DOHH2 (cell line): Measurements from ENCODE around the gene GOLGA6L10.

ENCODE experiments used
- H3F3A ChIP-seq: fragments of 200-600 bp; sonication (generic), shearing (Covaris generic); 2 replicates; pipeline ENCODE4 v1.6.0; 2016; ENCODE audit warnings: antibody characterized with exemption, mild to moderate bottlenecking; ENCODE audit not compliant: control insufficient read depth, insufficient read depth
- H3K27ac ChIP-seq: fragments of 200-600 bp; sonication (generic); 2 replicates; pipeline ENCODE4 v1.5.1; 2014; ENCODE audit warnings: low read depth, mild to moderate bottlenecking, low read length, moderate library complexity
- H3K27me3 ChIP-seq: fragments of 200-600 bp; sonication (generic); 2 replicates; pipeline ENCODE4 v1.6.1; 2014; ENCODE audit warnings: mild to moderate bottlenecking, low read length, mixed read lengths; ENCODE audit not compliant: control insufficient read depth
- H3K36me3 ChIP-seq: fragments of 200-600 bp; sonication (generic); 2 replicates; pipeline ENCODE4 v1.6.1; 2014; ENCODE audit warnings: mild to moderate bottlenecking, low read length, moderate library complexity, mixed read lengths; ENCODE audit not compliant: control insufficient read depth
- H3K4me1 ChIP-seq: fragments of 200-600 bp; sonication (generic); 2 replicates; pipeline ENCODE4 v1.6.1; 2014; ENCODE audit warnings: mild to moderate bottlenecking, low read length, mixed read lengths; ENCODE audit not compliant: control insufficient read depth
- H3K4me2 ChIP-seq: fragments of 200-600 bp; sonication (generic); 2 replicates; pipeline ENCODE4 v1.6.0; 2014; ENCODE audit warnings: mild to moderate bottlenecking, low read length, moderate library complexity
- H3K4me3 ChIP-seq: fragments of 200-600 bp; sonication (generic); 2 replicates; pipeline ENCODE4 v1.5.1; 2014; ENCODE audit warnings: mild to moderate bottlenecking, low read length, mixed read lengths
- H3K79me2 ChIP-seq: fragments of 200-600 bp; sonication (generic); 2 replicates; pipeline ENCODE4 v1.6.1; 2014; ENCODE audit warnings: mild to moderate bottlenecking, low read length, mixed read lengths; ENCODE audit not compliant: control insufficient read depth
- H3K9me2 ChIP-seq: fragments of 200-600 bp; sonication (generic); replicated peaks from 2 replicates; pipeline ENCODE4 v1.6.1; 2014; ENCODE audit warnings: mild to moderate bottlenecking, low read length, mixed read lengths; ENCODE audit not compliant: control insufficient read depth
- H3K9me3 ChIP-seq: fragments of 200-600 bp; sonication (generic); 2 replicates; pipeline ENCODE4 v1.6.1; 2014; ENCODE audit warnings: antibody characterized with exemption, low read length, mixed read lengths; ENCODE audit not compliant: control insufficient read depth, insufficient read depth
- H4K20me1 ChIP-seq: fragments of 200-600 bp; sonication (generic); 2 replicates; pipeline ENCODE4 v1.6.0; 2014; ENCODE audit warnings: low read depth, mild to moderate bottlenecking, antibody characterized with exemption, low read length, moderate library complexity; ENCODE audit not compliant: control insufficient read depth, insufficient read depth
- CTCF ChIP-seq: fragments of 200-600 bp; sonication (generic); IDR thresholded peaks from one replicate; pipeline ENCODE4 v1.5.1; 2014; ENCODE audit warnings: antibody characterized with exemption, mild to moderate bottlenecking, low read depth, low read length; ENCODE audit not compliant: poor library complexity, severe bottlenecking
- EZH2phosphoT487 ChIP-seq: fragments of 200-600 bp; sonication (generic); IDR thresholded peaks from 2 replicates; pipeline ENCODE4 v1.6.1; 2017; ENCODE audit warnings: borderline replicate concordance, mild to moderate bottlenecking, antibody characterized with exemption, low read length, moderate library complexity, mixed read lengths

GOLGA6L10 gene

GRCh38 chr15:82307714-82308081 lies 41.6 kb downstream of the GOLGA6L10 start:
- no peak overlapping the region for H3K27ac ChIP-seq
- no peak overlapping the region for H3K4me3 ChIP-seq
- no peak overlapping the region for H3K4me2 ChIP-seq
- no peaks in the 10 kb centered on the region for H3K9me2 ChIP-seq
- no peaks in the 10 kb centered on the region for H4K20me1 ChIP-seq
- peaks cover 2% of the 10 kb centered on the region; the same call in 1 of the 2 replicates for H3K27me3 ChIP-seq
- H3F3A ChIP-seq: no peaks in the 10 kb centered on the region
- no peaks in the 10 kb centered on the region for H3K9me3 ChIP-seq
- TF ChIP-seq EZH2phosphoT487: no peak
- TF ChIP-seq CTCF: no peak
- no peaks in the 10 kb centered on the region for H3K4me1 ChIP-seq
- no peaks in the 10 kb centered on the region for H3K79me2 ChIP-seq
- no peaks in the 10 kb centered on the region for H3K36me3 ChIP-seq

- H4K20me1 ChIP-seq: no peaks in the 10 kb centered on the region
- peaks cover 2% of the 10 kb centered on the region; the same call in 1 of the 2 replicates for H3K27me3 ChIP-seq
- no peaks in the 10 kb centered on the region for H3F3A ChIP-seq
- H3K79me2 ChIP-seq: no peaks in the 10 kb centered on the region
- no peaks in the 10 kb centered on the region for H3K9me3 ChIP-seq
- no peak overlapping the region for H3K4me2 ChIP-seq
- no peak overlapping the region for H3K27ac ChIP-seq
- no peaks in the 10 kb centered on the region for H3K4me1 ChIP-seq
- no peaks in the 10 kb centered on the region for H3K9me2 ChIP-seq
- no peaks in the 10 kb centered on the region for H3K36me3 ChIP-seq
- TF ChIP-seq CTCF: no peak
- TF ChIP-seq EZH2phosphoT487: no peak
- no peak overlapping the region for H3K4me3 ChIP-seq
Measured at GRCh38 chr15:82306791-82307713, 42.2 kb downstream of the GOLGA6L10 start.

GRCh38 chr15:82305621-82306048 lies 43.6 kb downstream of the GOLGA6L10 start:
- Histone ChIP-seq H3K4me2 (no peak overlapping the region), H4K20me1 (no peaks in the 10 kb centered on the region), H3K36me3 (no peaks in the 10 kb centered on the region), H3K9me2 (no peaks in the 10 kb centered on the region), H3K4me1 (no peaks in the 10 kb centered on the region), H3K4me3 (no peak overlapping the region), H3K9me3 (no peaks in the 10 kb centered on the region), H3F3A (no peaks in the 10 kb centered on the region), H3K27me3 (peaks cover 2% of the 10 kb centered on the region; the same call in 1 of the 2 replicates), H3K79me2 (no peaks in the 10 kb centered on the region), H3K27ac (no peak overlapping the region)
- TF ChIP-seq EZH2phosphoT487 (no peak), CTCF (no peak)
